ENCODE data around the gene UTP20.
"Not testable (repeated sequence)": the region's sequence is repeated elsewhere in the genome, so short reads cannot be mapped to it uniquely, and the experiment has no call there.

Gene UTP20

DNA sequence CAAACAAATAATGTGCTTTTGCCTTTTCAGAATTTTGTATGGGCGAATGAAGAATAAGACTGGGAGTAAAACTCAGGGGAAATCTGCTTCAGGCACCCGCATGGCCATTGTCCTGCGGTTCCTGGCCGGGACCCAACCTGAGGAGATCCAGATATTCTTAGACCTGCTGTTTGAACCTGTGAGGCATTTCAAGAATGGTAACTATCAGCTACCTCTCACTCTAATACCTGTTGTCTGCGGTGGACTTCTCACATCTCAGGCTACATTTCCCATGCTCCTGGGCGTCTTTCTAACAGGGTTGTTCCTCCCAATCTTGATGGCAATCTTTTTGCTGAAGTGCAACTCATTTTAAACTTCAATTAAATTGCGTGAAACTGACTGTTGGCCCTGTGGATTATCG lies 47.1 kb downstream of the UTP20 start:
- DNase-seq (ENCODE audit: low spot score) = no peak

DNA sequence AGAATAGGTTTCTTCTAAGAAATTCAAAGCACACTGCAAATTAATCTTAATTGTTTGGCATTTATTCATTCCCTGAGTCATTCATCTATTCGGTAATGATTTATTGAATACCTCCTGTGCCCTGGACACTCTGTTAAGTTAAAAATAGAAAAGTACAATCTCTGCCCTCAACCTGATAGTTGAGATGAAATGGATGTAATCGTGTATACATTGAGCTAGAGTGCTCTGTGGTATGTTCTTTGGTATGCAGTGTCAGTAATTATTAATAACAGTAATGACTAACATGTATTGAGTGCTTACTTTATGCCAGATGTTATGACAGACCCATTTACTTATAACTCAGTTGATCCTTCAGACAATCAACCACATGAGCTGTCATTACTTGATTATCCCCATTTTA lies 47.6 kb downstream of the UTP20 start:
- no peak for DNase-seq (ENCODE audit: low spot score)

DNA sequence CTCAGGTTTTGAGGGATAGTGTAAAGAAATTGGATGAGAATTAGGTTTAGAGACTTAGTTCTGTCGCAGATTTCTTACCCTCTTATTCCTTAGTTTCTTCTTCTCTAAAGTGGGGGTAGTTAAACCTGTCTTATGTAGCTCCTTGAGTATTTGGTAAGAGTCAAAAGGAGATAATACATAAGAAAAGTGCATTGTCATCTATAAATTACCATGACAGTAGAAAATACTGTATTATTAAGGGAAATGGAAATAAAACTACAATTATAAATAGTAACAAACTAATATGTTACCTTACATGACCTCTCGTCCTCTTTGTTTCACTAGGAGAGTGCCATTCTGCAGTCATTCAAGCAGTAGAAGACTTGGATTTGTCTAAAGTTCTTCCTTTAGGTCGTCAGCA lies 49.0 kb downstream of the UTP20 start:
- DNase-seq (ENCODE audit: low spot score) = no peak

DNA sequence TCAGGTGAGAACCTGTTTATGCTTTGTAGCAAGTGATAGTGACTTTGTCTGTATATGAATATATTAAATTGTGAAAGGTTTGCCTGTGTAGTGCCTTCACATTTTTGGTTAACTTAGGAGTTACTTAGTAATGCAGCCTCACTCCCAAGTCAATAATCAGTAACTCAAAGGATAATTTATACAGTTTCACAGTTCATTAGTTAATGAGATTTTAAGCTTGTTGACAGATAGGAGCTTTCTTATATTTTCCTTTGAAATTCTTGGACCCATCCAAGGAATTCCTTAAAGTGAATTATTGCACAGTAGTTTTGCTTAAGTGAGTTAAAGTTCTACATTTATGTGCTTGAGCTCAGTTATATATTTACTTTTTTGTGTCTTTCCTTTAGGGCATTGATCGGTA lies 50.7 kb downstream of the UTP20 start:
- no peak for DNase-seq (ENCODE audit: low spot score)

DNA sequence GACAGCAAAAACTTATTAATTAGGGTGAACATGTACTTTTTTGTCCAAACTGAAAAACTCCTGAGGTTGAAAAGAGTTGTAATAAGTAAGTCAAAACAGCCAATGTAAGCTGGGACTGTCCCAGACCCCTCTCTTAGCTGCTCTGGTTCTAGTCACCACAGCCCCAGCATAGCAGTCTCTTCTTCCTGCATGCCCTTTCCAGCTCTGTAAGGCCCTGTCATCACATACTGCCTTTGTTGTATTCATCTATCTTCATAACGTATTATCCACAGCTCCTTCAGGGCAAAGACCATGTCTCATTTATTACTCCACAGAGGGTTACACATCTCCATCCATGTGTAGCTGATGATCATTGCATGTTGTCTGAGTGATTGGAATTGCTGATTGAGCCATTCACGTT lies 56.5 kb downstream of the UTP20 start:
- no peak for DNase-seq (ENCODE audit: low spot score)

DNA sequence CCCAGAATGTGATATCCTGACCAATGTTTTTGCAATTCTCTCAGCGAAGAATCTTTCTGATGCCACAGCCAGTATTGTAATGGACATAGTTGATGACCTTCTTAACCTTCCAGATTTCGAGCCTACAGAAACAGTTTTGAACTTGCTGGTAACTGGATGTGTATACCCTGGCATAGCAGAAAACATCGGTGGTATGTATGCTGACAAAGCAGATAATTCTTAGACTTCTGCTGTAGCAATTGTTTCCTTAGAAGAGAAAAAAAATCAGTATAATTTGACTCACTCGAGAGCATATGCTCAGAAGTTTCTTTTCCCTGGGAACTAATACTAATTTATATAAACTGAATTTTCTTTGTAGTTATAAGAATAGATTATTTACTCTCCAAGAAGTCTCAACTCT lies 58.2 kb downstream of the UTP20 start:
- no peak for DNase-seq (ENCODE audit: low spot score)

DNA sequence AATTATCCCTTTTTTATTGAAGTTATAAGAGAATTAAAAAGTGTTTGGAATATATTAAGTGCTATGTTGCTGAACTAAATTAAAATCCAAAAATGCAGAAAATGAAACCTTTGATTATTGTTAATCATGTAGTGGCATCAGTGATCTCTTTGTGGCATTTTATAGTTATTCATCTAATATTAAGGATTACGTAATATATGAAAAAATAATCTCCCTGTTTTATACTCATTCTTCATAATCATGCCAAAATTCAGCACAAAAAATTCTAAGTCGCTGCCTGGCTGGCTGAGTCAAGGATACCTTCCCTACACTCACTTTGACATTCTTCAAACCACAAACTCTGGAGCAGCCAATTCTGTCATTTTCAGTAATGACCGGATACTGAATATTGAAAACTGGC lies 64.0 kb downstream of the UTP20 start:
- DNase-seq (ENCODE audit: low spot score) = no peak

DNA sequence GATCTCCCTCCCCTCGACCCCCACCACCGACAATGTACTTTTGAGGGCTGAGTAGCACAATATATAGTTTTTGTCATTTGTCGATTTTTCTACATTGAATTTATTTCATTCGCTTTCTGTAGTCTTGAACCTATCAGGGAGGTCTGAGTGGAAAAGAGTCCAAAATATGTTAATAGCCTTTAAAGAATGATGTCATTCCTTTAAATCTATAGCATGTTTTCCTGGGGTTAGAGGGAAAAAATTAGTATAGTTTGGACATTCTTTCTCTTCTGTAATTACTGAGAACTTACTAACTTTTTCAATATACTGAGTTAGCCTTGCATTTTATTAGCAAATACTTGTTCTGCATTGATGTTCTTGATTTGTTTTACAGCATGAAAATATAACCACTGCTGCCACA lies 71.8 kb downstream of the UTP20 start:
- DNase-seq (ENCODE audit: low spot score) = no peak

DNA sequence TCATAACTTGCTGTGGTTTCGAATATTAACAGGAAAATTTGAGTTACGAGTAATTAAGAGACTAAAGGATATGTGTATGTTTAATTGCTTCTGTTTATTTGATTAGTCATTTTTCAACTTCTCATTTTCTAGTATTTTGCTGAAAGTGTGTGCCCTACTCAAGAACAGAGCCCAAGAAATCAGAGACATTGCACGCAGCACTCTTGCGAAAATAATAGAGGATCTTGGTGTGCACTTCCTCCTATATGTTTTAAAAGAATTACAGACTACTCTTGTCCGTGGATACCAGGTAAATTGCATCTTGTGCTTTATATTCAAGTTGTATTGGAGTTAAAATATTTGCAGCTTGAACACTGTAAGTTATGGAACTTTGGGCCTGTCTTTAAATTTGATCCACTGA lies 76.9 kb downstream of the UTP20 start:
- DNase-seq (ENCODE audit: low spot score) = no peak

DNA sequence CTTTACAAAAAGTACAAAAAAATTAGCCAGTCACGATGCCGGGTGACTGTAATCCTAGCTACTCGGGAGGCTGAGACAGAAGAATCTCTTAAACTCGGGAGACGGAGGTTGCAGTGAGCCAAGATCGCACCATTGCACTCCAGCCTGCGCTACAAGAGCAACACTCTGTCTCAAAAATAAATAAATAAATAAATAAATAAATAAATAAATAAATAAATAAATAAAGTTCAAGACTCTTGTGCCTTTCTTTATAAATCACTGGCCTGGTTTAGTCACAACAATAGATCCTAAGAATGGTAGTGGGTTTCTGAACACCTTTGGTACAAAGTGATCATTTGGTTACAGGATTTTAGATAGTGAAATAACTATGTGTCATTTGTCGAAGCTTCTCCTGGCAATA lies 81.5 kb downstream of the UTP20 start:
- DNase-seq (ENCODE audit: low spot score) = no peak

DNA sequence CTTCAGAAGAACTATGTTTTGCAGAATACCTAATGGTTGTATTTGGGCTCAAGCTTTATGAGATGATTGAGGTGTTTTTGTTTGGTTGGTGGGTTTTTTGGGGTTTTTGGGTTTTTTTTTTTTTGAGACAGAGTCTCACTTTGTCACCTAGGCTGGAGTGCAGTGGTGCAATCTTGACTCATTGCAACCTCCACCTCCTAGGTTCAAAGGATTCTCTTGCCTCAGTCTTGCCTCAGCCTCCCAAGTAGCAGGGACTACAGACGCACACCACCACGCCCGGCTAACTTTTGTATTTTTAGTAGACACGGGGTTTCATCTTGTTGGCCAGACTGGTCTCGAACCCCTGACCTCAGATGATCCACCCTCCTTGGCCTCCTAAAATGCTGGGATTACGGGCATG lies 88.1 kb downstream of the UTP20 start:
- DNase-seq (ENCODE audit: low spot score) = no peak

DNA sequence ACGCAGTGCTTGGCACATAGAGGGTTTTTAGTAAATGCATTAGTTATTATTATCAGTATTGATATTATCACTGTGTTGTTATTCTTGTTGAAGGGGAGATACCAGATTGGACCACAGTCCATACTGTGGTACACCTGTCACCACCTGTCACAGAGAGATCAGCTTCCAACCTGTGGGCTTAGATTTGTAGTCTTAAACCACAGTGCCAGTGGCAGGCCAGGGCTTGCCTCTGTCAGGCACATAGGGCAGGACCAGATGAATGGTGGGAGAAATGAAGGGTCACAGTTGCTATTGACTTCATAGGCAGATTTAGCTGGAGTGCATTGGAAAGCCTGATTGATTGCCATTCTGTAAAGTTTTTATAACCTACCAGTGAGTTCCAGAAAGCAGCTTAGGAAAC lies 92.5 kb downstream of the UTP20 start:
- no peak for DNase-seq (ENCODE audit: low spot score)

DNA sequence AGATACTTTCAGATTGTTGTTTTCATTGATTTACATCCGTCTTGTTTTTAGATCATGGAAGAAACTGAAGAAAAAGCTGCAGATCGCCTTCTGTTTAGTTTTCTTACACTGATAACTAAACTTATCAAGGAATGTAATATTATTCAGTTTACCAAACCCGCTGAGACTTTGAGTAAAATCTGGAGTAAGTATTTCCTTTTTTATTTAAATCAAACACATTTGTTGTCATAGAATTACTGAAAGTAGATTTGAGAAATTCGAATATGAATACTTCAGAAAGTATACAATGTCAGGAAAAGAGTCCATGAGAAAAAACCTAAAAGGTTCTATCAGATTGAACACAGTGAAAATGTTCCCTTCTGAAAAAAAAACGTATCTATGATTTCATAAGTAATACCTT lies 95.7 kb downstream of the UTP20 start:
- no peak for DNase-seq (ENCODE audit: low spot score)

DNA sequence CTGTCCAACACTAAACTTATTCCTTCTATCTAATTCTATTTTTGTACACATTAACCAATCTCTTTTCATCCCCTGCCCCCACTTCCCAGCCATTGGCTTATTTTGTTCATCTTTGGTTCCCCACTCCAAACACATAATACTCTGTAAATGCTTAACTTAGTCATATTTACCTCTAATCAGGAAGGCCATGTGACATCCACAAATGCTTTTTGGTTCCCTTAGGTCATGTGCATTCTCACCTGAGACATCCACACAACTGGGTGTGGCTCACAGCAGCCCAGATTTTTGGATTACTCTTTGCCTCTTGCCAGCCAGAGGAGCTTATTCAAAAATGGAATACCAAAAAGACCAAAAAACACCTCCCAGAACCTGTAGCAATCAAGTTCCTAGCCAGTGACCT lies 99.2 kb downstream of the UTP20 start:
- no peak for DNase-seq (ENCODE audit: low spot score)

DNA sequence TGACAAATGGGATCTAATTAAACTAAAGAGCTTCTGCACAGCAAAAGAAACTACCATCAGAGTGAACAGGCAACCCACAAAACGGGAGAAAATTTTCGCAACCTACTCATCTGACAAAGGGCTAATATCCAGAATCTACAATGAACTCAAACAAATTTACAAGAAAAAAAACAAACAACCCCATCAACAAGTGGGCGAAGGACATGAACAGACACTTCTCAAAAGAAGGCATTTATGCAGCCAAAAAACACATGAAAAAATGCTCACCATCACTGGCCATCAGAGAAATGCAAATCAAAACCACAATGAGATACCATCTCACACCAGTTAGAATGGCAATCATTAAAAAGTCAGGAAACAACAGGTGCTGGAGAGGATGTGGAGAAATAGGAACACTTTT lies 111.3 kb downstream of the UTP20 start:
- DNase-seq (ENCODE audit: low spot score) = not testable (repeated sequence)

DNA sequence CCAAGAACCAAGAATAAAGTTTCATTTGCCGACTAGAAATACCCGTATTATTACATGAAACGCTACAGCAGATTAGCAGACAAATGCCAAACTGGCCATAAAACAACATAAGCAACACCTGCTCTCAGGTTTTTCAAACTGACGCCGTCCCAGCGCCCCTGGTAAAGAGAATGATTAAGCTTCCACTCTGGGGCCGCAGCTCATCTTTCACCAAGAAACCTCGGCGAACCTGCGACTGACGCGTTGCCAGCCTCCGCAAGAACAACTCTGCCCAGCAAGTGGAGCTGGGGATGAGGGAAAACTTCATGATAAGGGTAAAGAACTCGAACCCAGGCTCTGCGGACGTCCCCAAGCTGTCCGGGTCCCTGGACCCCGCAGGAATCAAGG lies 127.1 kb downstream of the UTP20 start:
- DNase-seq (ENCODE audit: low spot score) = no peak

DNA sequence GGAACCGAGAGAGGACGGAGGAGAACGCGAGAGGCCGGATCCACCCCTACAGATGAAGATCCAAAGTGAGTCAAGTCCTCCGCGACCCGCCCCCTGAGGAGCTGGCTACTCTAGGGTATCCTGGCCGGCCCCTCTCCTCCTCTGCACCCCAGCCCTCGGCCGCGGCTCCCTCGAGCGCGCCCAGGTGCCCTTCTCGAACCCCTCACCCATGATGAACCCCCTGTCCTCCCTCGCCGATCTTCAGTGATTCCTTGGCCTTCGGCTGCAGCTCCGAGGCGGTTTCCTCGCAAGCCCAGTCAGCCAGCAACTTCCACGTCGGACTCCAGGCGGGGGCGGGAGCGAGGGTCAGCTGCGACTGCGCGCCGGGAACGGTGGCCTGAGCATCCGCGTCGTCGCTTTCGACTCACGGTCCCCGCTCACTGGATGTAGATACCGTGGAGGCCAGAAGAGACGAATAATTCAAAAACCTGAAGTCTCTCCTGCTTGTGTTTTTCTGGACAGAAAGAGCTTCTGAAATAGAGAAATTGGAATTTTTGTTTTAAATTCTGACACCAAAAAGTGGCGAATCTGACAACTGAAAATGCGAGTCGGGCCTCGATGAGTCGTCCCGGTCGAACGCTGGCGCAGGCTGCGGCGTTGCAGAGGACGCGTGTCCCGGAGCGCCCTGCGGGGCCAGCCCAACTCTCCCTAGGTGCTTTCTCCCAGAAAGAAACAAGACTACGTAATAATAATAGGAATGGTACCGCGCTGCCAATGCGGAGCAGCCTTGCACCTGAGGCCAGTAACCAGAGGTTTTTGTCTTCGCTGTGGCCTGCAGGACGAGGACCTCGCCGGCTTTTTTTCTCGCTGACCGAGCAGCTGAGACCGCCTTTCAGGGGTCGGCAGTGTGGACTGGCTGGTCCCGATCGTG lies 127.8 kb downstream of the UTP20 start, which contains the start of gene ARL1:
Gene ARL1, minus strand, starts transcription at position 337 of the 910 bp plus-strand sequence. Its CDS starts 127 bp downstream, at position 210.
- DNase-seq (ENCODE audit: low spot score) = peak; percentile 73

DNA sequence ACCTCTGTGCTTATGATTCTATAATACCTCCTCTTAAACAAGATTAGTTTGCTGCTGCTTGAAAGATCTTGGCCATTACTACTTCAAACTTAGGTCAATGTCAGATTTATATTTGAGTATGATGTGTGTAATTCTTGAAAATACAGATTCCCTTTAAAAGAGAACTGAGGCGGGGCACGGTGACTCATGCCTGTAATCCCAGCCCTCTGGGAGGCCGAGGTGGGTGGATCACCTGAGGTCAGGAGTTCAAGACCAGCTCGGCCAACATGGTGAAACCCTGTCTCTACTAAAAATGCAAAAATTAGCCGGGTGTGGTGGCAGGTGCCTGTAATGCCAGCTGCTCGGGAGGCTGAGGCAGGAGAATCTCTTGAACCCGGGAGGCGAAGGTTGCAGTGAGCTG lies 130.3 kb downstream of the UTP20 start:
- DNase-seq (ENCODE audit: low spot score) = not testable (repeated sequence)

DNA sequence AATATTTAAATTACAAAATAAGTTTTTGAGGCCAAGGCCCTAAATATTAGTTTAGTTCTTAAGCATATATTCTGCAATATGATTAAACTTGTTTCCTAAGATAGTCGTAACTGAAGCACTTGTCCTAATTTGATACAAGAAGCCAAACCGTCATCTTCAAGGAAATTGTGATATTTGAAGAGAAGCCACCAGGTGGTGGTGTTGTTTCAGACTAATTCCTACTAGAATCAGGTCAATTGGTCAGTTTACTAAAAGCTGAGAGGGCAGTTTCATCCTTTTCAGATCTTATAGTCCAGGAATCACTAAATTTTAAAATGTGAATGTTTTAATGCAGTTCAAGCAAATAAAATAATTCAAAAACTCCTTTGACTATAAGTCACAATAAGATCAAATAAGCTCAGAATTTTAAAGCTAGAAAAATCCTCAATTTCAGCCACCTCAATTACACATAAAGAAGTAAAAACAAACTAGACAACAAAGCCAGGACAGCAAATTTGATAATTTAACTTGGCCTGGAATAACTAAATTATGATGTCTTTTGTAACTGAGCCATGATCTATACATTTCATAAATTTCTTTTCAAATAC lies 134.7 kb downstream of the UTP20 start:
- DNase-seq (ENCODE audit: low spot score) = peak; percentile 34

DNA sequence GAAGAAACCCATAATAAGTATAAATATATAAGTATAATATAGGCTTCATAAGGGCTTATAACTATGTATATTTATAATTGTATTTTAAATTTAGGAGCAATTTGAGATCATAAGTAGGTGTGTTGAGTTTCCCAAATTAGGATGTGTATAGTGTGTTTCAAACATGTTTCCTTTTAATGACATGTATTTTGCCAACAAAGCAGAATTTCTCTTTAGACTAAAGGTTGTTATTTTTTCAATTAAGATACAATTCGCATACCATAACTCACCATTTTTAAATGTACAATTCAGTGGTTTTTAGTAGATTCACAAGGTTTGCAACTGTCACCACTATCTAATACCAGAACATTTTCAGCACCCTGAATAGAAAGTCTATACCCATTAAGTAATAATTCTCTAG lies 135.3 kb downstream of the UTP20 start:
- no peak for DNase-seq (ENCODE audit: low spot score)

DNA sequence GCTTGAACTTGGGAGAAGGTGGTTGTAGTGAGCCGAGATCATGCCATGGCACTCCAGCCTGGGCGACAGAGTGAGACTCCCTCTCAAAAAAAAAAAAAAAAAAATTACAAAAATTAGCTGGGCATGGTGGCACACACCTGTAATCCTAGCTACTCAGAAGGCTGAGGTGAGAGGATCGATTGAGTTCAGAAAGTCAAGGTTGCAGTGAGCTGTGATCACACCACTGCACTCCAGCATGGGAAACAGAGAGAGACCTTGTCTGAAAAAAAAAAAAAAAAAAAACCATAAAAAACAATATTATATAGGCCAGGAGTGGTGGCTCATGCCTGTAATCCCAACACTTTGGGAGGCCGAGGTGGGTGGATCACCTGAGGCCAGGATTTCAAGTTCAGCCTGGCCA lies 142.2 kb downstream of the UTP20 start:
- not testable (repeated sequence) for DNase-seq (ENCODE audit: low spot score)

DNA sequence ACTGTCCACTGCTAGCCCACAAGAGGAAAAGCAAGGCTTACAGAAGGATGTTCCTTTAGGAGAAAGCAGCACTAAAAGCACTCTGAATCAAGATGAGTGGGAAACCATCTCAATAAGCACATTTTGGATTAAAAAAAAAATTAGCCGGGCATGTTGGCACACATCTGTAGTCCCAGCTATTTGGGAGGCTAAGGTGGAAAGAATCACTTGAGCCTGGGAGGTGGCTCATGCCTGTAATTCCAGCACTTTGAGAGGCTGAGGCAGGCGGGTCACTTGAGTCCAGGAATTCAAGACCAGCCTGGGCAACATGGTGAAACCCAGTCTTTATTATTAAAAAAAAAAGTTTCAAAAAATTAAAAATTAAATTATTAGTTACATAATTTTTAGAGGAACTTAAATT lies 144.7 kb downstream of the UTP20 start:
- DNase-seq (ENCODE audit: low spot score) = no peak

DNA sequence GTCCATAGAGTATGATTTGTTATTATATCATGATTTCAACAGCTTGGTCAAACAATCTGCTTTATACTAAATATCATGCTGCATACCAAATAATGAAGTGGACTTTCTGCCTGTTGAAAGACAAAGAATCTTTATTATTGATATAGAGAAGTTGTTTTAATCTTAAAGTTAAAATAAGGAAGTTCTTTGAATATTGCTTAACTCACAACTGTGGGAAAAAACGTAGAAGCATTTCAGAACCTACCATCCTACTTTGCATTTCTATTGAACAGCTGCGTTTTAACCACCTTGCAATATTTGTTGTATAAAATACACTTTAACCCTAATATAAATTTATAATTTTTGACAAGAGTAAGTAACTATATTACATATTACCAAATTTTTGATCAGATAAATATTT lies 150.6 kb downstream of the UTP20 start:
- DNase-seq (ENCODE audit: low spot score) = no peak

DNA sequence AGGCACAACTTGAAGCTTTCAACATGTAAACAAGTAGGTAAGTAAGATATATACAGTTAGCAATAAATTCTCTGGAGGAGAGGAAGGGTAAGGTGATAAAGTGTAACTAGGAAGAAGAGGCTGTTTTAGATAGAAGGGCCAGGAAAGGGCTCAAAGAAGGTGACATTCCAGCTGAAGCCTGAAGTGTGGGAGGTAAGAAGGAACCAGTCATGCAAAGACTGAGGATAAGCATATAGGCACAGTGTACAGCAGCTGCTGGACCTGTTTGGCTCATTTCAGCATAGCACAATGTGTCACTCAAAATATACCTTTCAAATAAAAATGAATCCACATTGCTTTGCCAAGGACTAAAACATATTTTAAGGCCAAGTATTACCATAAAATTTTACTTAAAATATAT lies 156.2 kb downstream of the UTP20 start:
- DNase-seq (ENCODE audit: low spot score) = no peak

Data from CD4-positive, alpha-beta T cell treated with Interleukin-15 for 4 hours (primary cell).